ENCODE results near the gene AHI1. TPM values are rescaled to one million over a fixed set of nuclear protein-coding genes. Genes with fewer than 3 reads are reported as not detected.

Gene AHI1
- total RNA-seq, 1 donor from 2014 or later = 21.0 TPM

GRCh38 chr6:135301304-135301703, 196.2 kb downstream of the AHI1 start:
- H3K36me3 Mint-ChIP-seq (ENCODE audit: low read depth) = peaks cover 20% of the 10 kb centered on the region
- peaks cover 2% of the 10 kb centered on the region for H3K9me3 Mint-ChIP-seq
- DNase-seq (no peak), ATAC-seq (ENCODE audit: low read depth) (no peak)
- TF ChIP-seq CTCF (IDR thresholded peaks at IDR 0.05) = no peak
- ChIA-PET POLR2A (no interaction called here), CTCF (no interaction called here)
- H3K4me3 Mint-ChIP-seq = no peak overlapping the region
- intact Hi-C loops (cut with micrococcal nuclease) = no loop called here
- H3K27ac Mint-ChIP-seq = no peak overlapping the region
- no peaks in the 10 kb centered on the region for H3K27me3 Mint-ChIP-seq
- H3K4me1 Mint-ChIP-seq = peaks cover 4% of the 10 kb centered on the region

- CTCF ChIA-PET = no interaction called here
- no peak for DNase-seq
- Mint-ChIP-seq H3K4me3 (no peak overlapping the region), H3K9me3 (peaks cover 2% of the 10 kb centered on the region), H3K27me3 (no peaks in the 10 kb centered on the region), H3K27ac (no peak overlapping the region), H3K4me1 (no peaks in the 10 kb centered on the region), H3K36me3 (ENCODE audit: low read depth) (peaks cover 20% of the 10 kb centered on the region)
- no peak for TF ChIP-seq CTCF (IDR thresholded peaks at IDR 0.05)
- POLR2A ChIA-PET = no interaction called here
- intact Hi-C loops (cut with micrococcal nuclease) = no loop called here
- ATAC-seq (ENCODE audit: low read depth) = no peak
Observed at GRCh38 chr6:135300576-135300975, 197.0 kb downstream of the AHI1 start.

GRCh38 chr6:135299256-135299655, 198.3 kb downstream of the AHI1 start:
- Mint-ChIP-seq H3K4me3 (no peak overlapping the region), H3K27me3 (no peaks in the 10 kb centered on the region), H3K9me3 (peaks cover 5% of the 10 kb centered on the region), H3K4me1 (no peaks in the 10 kb centered on the region), H3K27ac (no peak overlapping the region), H3K36me3 (ENCODE audit: low read depth) (peaks cover 22% of the 10 kb centered on the region)
- no peak for DNase-seq
- TF ChIP-seq CTCF (IDR thresholded peaks at IDR 0.05) = no peak
- CTCF ChIA-PET = no interaction called here
- intact Hi-C loops (cut with micrococcal nuclease) = no loop called here
- POLR2A ChIA-PET = no interaction called here
- no peak for ATAC-seq (ENCODE audit: low read depth)

- H3K27ac Mint-ChIP-seq = no peak overlapping the region
- ChIA-PET POLR2A (no interaction called here), CTCF (no interaction called here)
- H3K9me3 Mint-ChIP-seq = peaks cover 5% of the 10 kb centered on the region
- TF ChIP-seq CTCF (IDR thresholded peaks at IDR 0.05) = no peak
- no peak for DNase-seq
- H3K36me3 Mint-ChIP-seq (ENCODE audit: low read depth) = peaks cover 25% of the 10 kb centered on the region
- no peaks in the 10 kb centered on the region for H3K27me3 Mint-ChIP-seq
- H3K4me1 Mint-ChIP-seq = no peaks in the 10 kb centered on the region
- intact Hi-C loops (cut with micrococcal nuclease) = no loop called here
- ATAC-seq (ENCODE audit: low read depth) = no peak
- H3K4me3 Mint-ChIP-seq = no peak overlapping the region
Observed at GRCh38 chr6:135298455-135298854, 199.1 kb downstream of the AHI1 start.

GRCh38 chr6:135296715-135297114, 200.8 kb downstream of the AHI1 start:
- no peak overlapping the region for H3K4me3 Mint-ChIP-seq
- peaks cover 3% of the 10 kb centered on the region for H3K9me3 Mint-ChIP-seq
- TF ChIP-seq CTCF (IDR thresholded peaks at IDR 0.05) = no peak
- ATAC-seq (ENCODE audit: low read depth) (no peak), DNase-seq (no peak)
- H3K27ac Mint-ChIP-seq = no peak overlapping the region
- ChIA-PET POLR2A (no interaction called here), CTCF (no interaction called here)
- H3K27me3 Mint-ChIP-seq = no peaks in the 10 kb centered on the region
- no peaks in the 10 kb centered on the region for H3K4me1 Mint-ChIP-seq
- intact Hi-C loops (cut with micrococcal nuclease) = no loop called here
- peaks cover 19% of the 10 kb centered on the region for H3K36me3 Mint-ChIP-seq (ENCODE audit: low read depth)
